Measurements from ENCODE around the gene ABCC1. TPM values are rescaled to one million over a fixed set of nuclear protein-coding genes. Genes with fewer than 3 reads are reported as not detected.

The ABCC1 gene
- total and polyA plus RNA-seq, 2 of the 8 experiments (the other 6 are each of a cell fraction or from before 2014, with no cell fraction given): 42.6 to 66.8 TPM

DNA sequence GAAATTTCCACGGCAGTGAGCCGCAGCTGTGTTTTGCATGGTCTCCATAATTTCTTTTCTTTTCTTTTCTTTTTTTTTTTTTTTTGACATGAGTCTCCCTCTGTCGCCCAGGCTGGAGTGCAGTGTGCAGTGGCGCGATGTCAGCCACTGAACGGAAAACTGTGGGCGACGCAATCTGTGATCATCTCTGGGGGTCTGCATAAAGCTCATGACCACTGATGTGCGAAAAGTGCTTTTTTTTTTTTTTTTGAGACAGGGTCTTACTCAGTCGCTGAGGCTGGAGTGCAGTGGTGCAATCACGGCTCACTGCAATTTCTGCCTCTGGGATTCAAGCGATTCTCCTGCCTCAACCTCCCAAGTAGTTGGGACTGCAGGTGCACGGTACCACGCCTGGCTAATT lies 156.2 kb downstream of the ABCC1 start:
- Histone ChIP-seq H3K79me1 (ENCODE audit: low read depth, low read length) (no peaks in the 10 kb centered on the region), H2BK15ac (ENCODE audit: low read length) (no peak overlapping the region), H3K4ac (replicated peaks; ENCODE audit: insufficient read length, low read depth, low read length) (no peak overlapping the region), H3K18ac (ENCODE audit: extremely low read depth, low read length) (no peak overlapping the region), H3K23me2 (ENCODE audit: low read depth, low read length) (no peaks in the 10 kb centered on the region), H2BK5ac (ENCODE audit: low read depth, low read length) (no peak overlapping the region), H2AFZ (ENCODE audit: low read length) (no peak overlapping the region), H3K14ac (ENCODE audit: insufficient read length) (no peak overlapping the region), H3K56ac (replicated peaks; ENCODE audit: insufficient read length, low read depth, low read length) (no peak overlapping the region), H3K4me2 (ENCODE audit: insufficient read depth in 1 of 2, low read depth in 2 of 2, low read length in 2 of 2) (no peak overlapping the region), H3K9me3 (ENCODE audit: insufficient read depth in 2 of 2, low read depth in 1 of 2, low read length in 1 of 2) (no peaks in the 10 kb centered on the region), H3K27me3 (replicated peaks in 1 of 4; ENCODE audit: control insufficient read depth in 3 of 4, extremely low read depth in 1 of 4, insufficient read depth in 3 of 4, low read length in 3 of 4) (no peaks in the 10 kb centered on the region), H2BK20ac (ENCODE audit: low read length) (no peak overlapping the region), H3K36me3 (ENCODE audit: control insufficient read depth in 2 of 4, insufficient read depth in 4 of 4, low read length in 3 of 4) (peaks cover 9 to 40% (median 33%) of the 10 kb centered on the region in 4 experiments; a peak in 6 of 8 replicates), H3K4me1 (replicated peaks in 1 of 4; ENCODE audit: control insufficient read depth in 3 of 4, insufficient read depth in 4 of 4, low read length in 3 of 4) (no peaks in the 10 kb centered on the region; a peak in 1 of 7 replicates), H3K27ac (ENCODE audit: low read depth, low read length) (no peak overlapping the region), H4K5ac (ENCODE audit: insufficient read length, low read depth, low read length) (no peak overlapping the region), H3K9ac (replicated peaks in 1 of 4; ENCODE audit: extremely low read depth in 1 of 4, low read depth in 3 of 4, low read length in 3 of 4) (no peak overlapping the region), H4K20me1 (replicated peaks in 1 of 2; ENCODE audit: control insufficient read depth in 1 of 2, insufficient read depth in 2 of 2, low read length in 2 of 2) (peaks cover 0 to 6% of the 10 kb centered on the region in 2 experiments), H3K23ac (ENCODE audit: insufficient read length) (no peak overlapping the region), H2BK120ac (replicated peaks; ENCODE audit: low read depth, low read length) (no peak overlapping the region), H3K4me3 (ENCODE audit: extremely low read depth in 1 of 4, insufficient read depth in 2 of 4, low read depth in 3 of 4, low read length in 4 of 4) (no peak overlapping the region), H2BK12ac (ENCODE audit: low read depth, low read length) (no peak overlapping the region), H4K91ac (replicated peaks; ENCODE audit: insufficient read length, low read length) (no peak overlapping the region), H2AK5ac (ENCODE audit: low read depth, low read length) (no peak overlapping the region), H3K79me2 (ENCODE audit: control insufficient read depth in 1 of 2, insufficient read depth in 2 of 2, low read length in 2 of 2) (no peaks in the 10 kb centered on the region), H4K8ac (ENCODE audit: extremely low read depth, insufficient read depth, low read length) (no peak overlapping the region)
- CTCF ChIA-PET (ENCODE audit: partially characterized antibody): interaction anchor here (0.6 to 1.6 kb wide), 2 partner anchors 16 to 18 kb away, joined by 3 to 5 read pairs; no protein-coding TSS in a partner anchor
- POLR2A ChIA-PET (ENCODE audit: partially characterized antibody): no interaction called here
- 95% methylated on average over 6 of the region's 14 CpGs; no CpG with 5 or more reads in 1 of the 2 experiments for WGBS, 2 experiments (ENCODE audit: extremely low coverage in 1 of 2, insufficient coverage in 1 of 2, insufficient read length in 1 of 2, insufficient replicate concordance in 2 of 2, low coverage in 1 of 2, low lambda C conversion rate in 2 of 2, missing lambda C conversion rate in 1 of 2)
- DNase-seq (ENCODE audit: low read depth in 1 of 2, low spot score in 2 of 2) (no peak), FAIRE-seq (no peak)
- TF ChIP-seq SUZ12 (IDR thresholded peaks at IDR 0.05; ENCODE audit: low read length) (no peak), RBBP5 (IDR thresholded peaks at IDR 0.05; ENCODE audit: borderline replicate concordance, low read depth, low read length) (no peak), POLR2A (IDR thresholded peaks at IDR 0.05; ENCODE audit: control extremely low read depth in 1 of 2, low read depth in 2 of 2, low read length in 2 of 2) (no peak), ZNF274 (IDR thresholded peaks at IDR 0.05; ENCODE audit: borderline replicate concordance, extremely low read depth, low read length) (no peak), HDAC6 (IDR thresholded peaks at IDR 0.05; ENCODE audit: low read depth, low read length) (no peak), ATF3 (IDR thresholded peaks at IDR 0.05; ENCODE audit: insufficient read depth, low read depth, low read length) (no peak)
